Endothelial cell of umbilical vein (primary cell): ENCODE results near the gene RHEBL1. TPM values are rescaled to one million over a fixed set of nuclear protein-coding genes. Genes with fewer than 3 reads are reported as not detected.

Experiments used
- BruUV-seq: library from RNA; stranded (reverse); fragments of 400-500 nt; replicated peaks from 2 replicates; lab custom pipeline; 2021; lab: Mats Ljungman, UMichigan
- CTCF ChIA-PET: fragments of 300-600, 350-600 bp; sonication (Branson Sonifier 250); formaldehyde crosslinking; loops from one replicate; lab custom pipeline; 2021; ENCODE audit warnings: antibody characterized with exemption, inconsistent platforms; lab: Charles Lee
- POLR2A ChIA-PET: fragments of 300-600, 350-600 bp; sonication (Branson Sonifier 250); formaldehyde crosslinking; loops from one replicate; lab custom pipeline; 2021; ENCODE audit warnings: antibody characterized with exemption, inconsistent platforms; lab: Charles Lee
- DNase-seq: peaks from one replicate; pipeline ENCODE4 v3.0.0-alpha.2; 2011; ENCODE audit warnings: low read depth, low spot score
- FAIRE-seq: peaks from 2 replicates; lab custom pipeline; 2011; peaks lifted over from hg19 to GRCh38; lab: Jason Lieb, UNC
- H2AFZ ChIP-seq: 2 replicates; pipeline ENCODE4 v1.6.0; 2012; ENCODE audit warnings: low read depth, low read length, control low read depth, inconsistent platforms
- H3K27ac ChIP-seq: 2 replicates; pipeline ENCODE4 v1.5.1; 2011; ENCODE audit warnings: low read depth, mild to moderate bottlenecking, control low read depth, low read length, moderate library complexity; ENCODE audit not compliant: insufficient read depth
- H3K27me3 ChIP-seq, 2 experiments: 2 replicates each; pipeline versions ENCODE4 v1.6.0 to v1.6.1; 2011; ENCODE audit warnings: low read length in 2 of 2, mixed read lengths in 1 of 2; ENCODE audit not compliant: control insufficient read depth in 2 of 2, insufficient read depth in 2 of 2
- H3K36me3 ChIP-seq, 2 experiments: 2 replicates in 1 of 2; 3 replicates in 1 of 2; pipeline ENCODE4 v1.5.1; 2011; ENCODE audit warnings: low read length in 2 of 2, mild to moderate bottlenecking in 1 of 2, moderate library complexity in 1 of 2; ENCODE audit not compliant: control insufficient read depth in 2 of 2, insufficient read depth in 2 of 2; ENCODE audit errors: extremely low read depth in 1 of 2
- H3K4me1 ChIP-seq: 3 replicates; pipeline ENCODE4 v1.5.1; 2011; ENCODE audit warnings: mild to moderate bottlenecking, low read length; ENCODE audit not compliant: control insufficient read depth, insufficient read depth; ENCODE audit errors: extremely low read depth
- H3K4me2 ChIP-seq: 2 replicates; pipeline ENCODE4 v1.6.1; 2011; ENCODE audit warnings: low read length, control low read depth, mixed read lengths; ENCODE audit not compliant: insufficient read depth
- H3K4me3 ChIP-seq, 3 experiments: fragments of 200-600 bp in 1 of 3; sonication (generic), shearing (Covaris generic) in 1 of 3; replicated peaks in 1 of 3; 2 replicates each; pipeline ENCODE4 v1.5.1; 2011 to 2016; ENCODE audit warnings: control low read depth in 3 of 3, low read length in 3 of 3, mild to moderate bottlenecking in 2 of 3, inconsistent platforms in 1 of 3, low read depth in 1 of 3, moderate library complexity in 1 of 3; ENCODE audit not compliant: insufficient read depth in 1 of 3
- H3K79me2 ChIP-seq: 2 replicates; pipeline ENCODE4 v1.6.0; 2012; ENCODE audit warnings: low read length, inconsistent platforms; ENCODE audit not compliant: control insufficient read depth, insufficient read depth
- H3K9ac ChIP-seq: replicated peaks from 2 replicates; pipeline ENCODE3; 2011; ENCODE audit warnings: low read length, control low read depth; ENCODE audit not compliant: insufficient read depth; ENCODE audit errors: extremely low read depth
- H3K9me1 ChIP-seq: replicated peaks from 3 replicates; pipeline ENCODE4 v1.6.0; 2011; ENCODE audit warnings: mild to moderate bottlenecking, low read length; ENCODE audit not compliant: control insufficient read depth, insufficient read depth; ENCODE audit errors: extremely low read depth
- H3K9me3 ChIP-seq: replicated peaks from 2 replicates; pipeline ENCODE4 v1.5.1; 2012; ENCODE audit warnings: low read length, inconsistent platforms; ENCODE audit not compliant: control insufficient read depth, insufficient read depth
- H4K20me1 ChIP-seq: replicated peaks from 2 replicates; pipeline ENCODE3; 2011; ENCODE audit warnings: mild to moderate bottlenecking, low read length; ENCODE audit not compliant: control insufficient read depth, insufficient read depth; ENCODE audit errors: extremely low read depth
- CTCF ChIP-seq, 2 donors: IDR thresholded peaks; 1 replicate in 1 of 2; 2 replicates in 1 of 2; pipeline ENCODE4 v1.5.1; 2011; ENCODE audit warnings: low read length in 2 of 2, mild to moderate bottlenecking in 2 of 2, moderate library complexity in 2 of 2, control low read depth in 1 of 2, inconsistent platforms in 1 of 2, low read depth in 1 of 2; ENCODE audit not compliant: insufficient read depth in 1 of 2; ENCODE audit errors: extremely low read depth in 1 of 2
- EZH2 ChIP-seq: IDR thresholded peaks from 2 replicates; pipeline ENCODE4 v1.6.1; 2012; ENCODE audit warnings: borderline replicate concordance, low read depth, mild to moderate bottlenecking, moderate library complexity, low read length, inconsistent platforms; ENCODE audit not compliant: severe bottlenecking
- FOS ChIP-seq: IDR thresholded peaks from 2 replicates; pipeline ENCODE4 v1.6.1; 2011; ENCODE audit warnings: mild to moderate bottlenecking, low read length, moderate library complexity, borderline replicate concordance; ENCODE audit not compliant: insufficient read depth
- GATA2 ChIP-seq: IDR thresholded peaks from 2 replicates; pipeline ENCODE4 v1.7.0; 2011; ENCODE audit warnings: low read depth, mild to moderate bottlenecking, moderate library complexity, mixed read lengths, low read length; ENCODE audit not compliant: insufficient read length, insufficient read depth
- JUN ChIP-seq: IDR thresholded peaks from 2 replicates; pipeline ENCODE4 v1.6.1; 2011; ENCODE audit warnings: borderline replicate concordance, low read depth; ENCODE audit not compliant: insufficient read length, insufficient read depth
- MAX ChIP-seq: IDR thresholded peaks from 2 replicates; pipeline ENCODE4 v1.6.1; 2011; ENCODE audit not compliant: insufficient read depth, insufficient read length
- MYC ChIP-seq: IDR thresholded peaks from one replicate; pipeline ENCODE4 v1.6.1; 2011; ENCODE audit warnings: mild to moderate bottlenecking, low read depth, low read length
- POLR2A ChIP-seq: IDR thresholded peaks from 2 replicates; pipeline ENCODE4 v1.6.1; 2012; ENCODE audit warnings: low read depth, mild to moderate bottlenecking, control low read depth, low read length
- POLR2AphosphoS5 ChIP-seq: IDR thresholded peaks from 2 replicates; pipeline ENCODE4 v1.6.1; 2012; ENCODE audit warnings: low read depth, mild to moderate bottlenecking, control low read depth, low read length, moderate library complexity; ENCODE audit not compliant: insufficient read depth
- dilution Hi-C: fragments of 300-500 bp; cut with MboI; formaldehyde crosslinking; loops from one replicate; pipeline ENCODE4 v1.15.0; 2019; ENCODE audit warnings: low sequenced_read_pairs; ENCODE audit not compliant: extremely low pct_ligation_motif_present
- intact Hi-C: fragments of 100-400 bp; cut with micrococcal nuclease; formaldehyde crosslinking; loops from one replicate; pipeline ENCODE4 v1.10.0; 2022
- polyA plus RNA-seq, 4 experiments: library from polyadenylated mRNA; depleted of rRNA in 3 of 4; stranded (reverse) in 3 of 4; unstranded in 1 of 4; fragments of >200 nt; gene quantifications; 2 replicates each; pipeline versions ENCODE4 v1.2.1 to v1.2.3, GENCODE V29; 2011 to 2012; ENCODE audit warnings: missing spikeins in 1 of 4
- total RNA-seq: library from RNA; stranded (reverse); gene quantifications from 2 replicates; pipeline ENCODE4 v1.2.3, GENCODE V29; 2021

Gene RHEBL1
- total and polyA plus RNA-seq, 2 donors (not counting 3 experiments of a cell fraction or from before 2014, with no cell fraction given) = 2.6 to 2.7 TPM

- no peak for DNase-seq
- intact Hi-C loops = no loop called here
- peaks cover 7% of the 10 kb centered on the region for H4K20me1 ChIP-seq
- ChIA-PET CTCF (interaction anchor here (0.8 to 1.5 kb wide), 5 partner anchors 11 to 62 kb away, joined by 3 to 6 read pairs (median 3); partner anchors contain the start of gene LMBR1L), POLR2A (interaction anchor here (1.4 to 2.2 kb wide), 2 partner anchors 11 to 72 kb away, joined by 4 to 6 read pairs; partner anchors contain the start of genes RHEBL1 and TUBA1B)
- no peaks in the 10 kb centered on the region for H3K9me1 ChIP-seq
- dilution Hi-C loops = no loop called here
- H2AFZ ChIP-seq = no peak overlapping the region
- H3K9me3 ChIP-seq = no peaks in the 10 kb centered on the region
- peaks cover 9 to 12% of the 10 kb centered on the region in 2 experiments for H3K36me3 ChIP-seq
- H3K4me1 ChIP-seq = peaks cover 39% of the 10 kb centered on the region
- peaks cover 69% of the 10 kb centered on the region for H3K79me2 ChIP-seq
- BruUV-seq = no TSS peak
- H3K9ac ChIP-seq = peak overlapping the region; percentile 97
- H3K27ac ChIP-seq = peak overlapping the region; percentile 93
- TF ChIP-seq MYC (no peak), POLR2AphosphoS5 (no peak), CTCF (IDR thresholded peaks at IDR 0.05; ENCODE audit: extremely low read depth in 1 of 2, insufficient read depth in 1 of 2, low read depth in 1 of 2, low read length in 2 of 2) (no peak), EZH2 (no peak), FOS (no peak), MAX (no peak), POLR2A (no peak), JUN (no peak), GATA2 (no peak)
- H3K4me2 ChIP-seq = peak overlapping the region; percentile 96
- no peak for FAIRE-seq
- peak overlapping the region; percentile 73 to 97 (median 77) for H3K4me3 ChIP-seq
- no peaks in the 10 kb centered on the region for H3K27me3 ChIP-seq
Observed at GRCh38 chr12:49059045-49059298, 10.8 kb downstream of the RHEBL1 start.
